Sciatic nerve (tissue), 2 donors: ENCODE data around the gene NTM. TPM values are rescaled to one million over a fixed set of nuclear protein-coding genes. Genes with fewer than 3 reads are reported as not detected.

Experiments
- ATAC-seq: fragments of 200-7000 bp; cut with Tn5 transposase; one replicate; pipeline ENCODE4 v1.9.1; 2020; ENCODE audit warnings: mild to moderate bottlenecking, moderate library complexity
- DNase-seq: peaks from one replicate; pipeline ENCODE4 v3.0.0-alpha.2; 2020; ENCODE audit warnings: low spot score
- intact Hi-C: fragments of 100-400 bp; cut with DNase I; formaldehyde crosslinking; loops from one replicate; pipeline ENCODE4 v1.14.2; 2022
- total RNA-seq: library from RNA; stranded (reverse); fragmentation: NEBNext Ultra II Directional; extraction: Animal tissue kit (Norgen Biotek cat#: 25700); gene quantifications from one replicate; pipeline ENCODE4 v1.2.1, GENCODE V29; 2021
- donor health status: DM: no; HTN: no; CAD: no.
- donor health status: DM: no; HTN: no; CAD: no.

Gene NTM
- total RNA-seq, 1 donor from 2014 or later, result 19.5 TPM

DNA sequence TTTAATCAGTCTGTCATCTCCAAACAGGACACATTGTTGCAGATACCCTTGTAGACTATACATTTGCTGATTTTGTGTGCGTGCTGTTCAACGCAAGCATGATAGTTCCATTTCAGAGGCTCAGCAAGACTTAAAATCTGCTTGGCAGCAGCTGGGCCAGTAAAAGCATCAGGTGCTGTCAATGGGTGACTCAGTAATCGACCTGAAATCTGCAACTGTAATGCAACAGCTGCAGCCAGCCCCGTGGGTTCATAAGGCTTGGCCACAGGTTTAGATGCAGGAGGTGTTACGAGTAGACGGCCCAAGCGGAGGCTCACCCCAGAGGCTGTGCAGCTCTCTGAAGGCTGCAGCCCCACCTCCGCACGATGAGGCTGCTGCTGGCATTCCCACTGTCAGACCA is 84.6 kb downstream of the NTM start:
- intact Hi-C loops, result no loop called here
- ATAC-seq (no peak), DNase-seq (no peak)

- DNase-seq (no peak), ATAC-seq (no peak)
- intact Hi-C loops, result no loop called here
These were observed 85.7 kb downstream of the NTM start for GRCh38 chr11:131455843-131456704.

- intact Hi-C loops, result no loop called here
- DNase-seq (no peak), ATAC-seq (no peak)
These were observed 86.7 kb downstream of the NTM start for GRCh38 chr11:131457163-131457562.

DNA sequence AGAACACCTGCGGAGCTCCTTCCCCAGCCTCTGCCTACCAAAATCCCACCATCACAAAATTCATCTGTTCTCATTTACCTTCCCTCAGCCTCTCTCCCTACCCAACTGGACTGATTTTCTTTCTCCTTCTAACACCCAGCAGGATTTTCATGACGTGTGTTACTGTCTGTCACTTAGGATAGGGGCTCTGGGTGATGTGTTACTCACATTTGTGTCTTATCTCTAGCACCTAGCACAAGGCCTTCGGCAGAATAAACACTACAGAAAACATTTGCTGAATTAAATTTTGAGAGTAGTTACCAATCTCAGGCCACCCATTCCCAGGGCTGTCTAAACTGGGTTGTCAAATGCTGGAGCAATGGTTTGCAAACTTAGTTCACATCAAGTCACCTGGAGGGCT is 88.0 kb downstream of the NTM start:
- intact Hi-C loops, result no loop called here
- DNase-seq, result no peak

GRCh38 chr11:131460931-131461330 is 90.5 kb downstream of the NTM start:
- no peak for DNase-seq
- intact Hi-C loops, result no loop called here
- no peak for ATAC-seq

More for the DNA sequence above, 88.0 kb downstream of the NTM start:
- no peak for ATAC-seq

DNA sequence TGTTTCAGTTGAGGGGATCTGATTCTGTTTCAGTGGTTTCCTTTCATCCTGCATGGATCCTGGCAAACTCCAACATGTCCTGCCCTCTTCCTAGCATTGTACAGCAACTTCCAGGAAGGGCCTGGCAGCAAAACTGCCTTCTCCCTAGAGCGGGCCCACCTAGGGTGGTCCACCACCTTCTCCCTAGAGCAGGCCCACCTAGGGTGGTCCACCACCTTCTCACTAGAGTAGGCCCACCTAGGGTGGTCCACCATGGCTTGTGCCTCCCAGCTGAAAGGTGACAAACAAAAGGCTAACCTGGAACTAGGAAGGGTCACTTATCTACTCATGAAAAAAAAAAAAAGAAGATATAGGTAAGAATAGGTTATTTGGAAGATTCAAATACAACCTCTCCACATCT is 92.2 kb downstream of the NTM start:
- ATAC-seq (no peak), DNase-seq (no peak)
- intact Hi-C loops, result no loop called here

DNA sequence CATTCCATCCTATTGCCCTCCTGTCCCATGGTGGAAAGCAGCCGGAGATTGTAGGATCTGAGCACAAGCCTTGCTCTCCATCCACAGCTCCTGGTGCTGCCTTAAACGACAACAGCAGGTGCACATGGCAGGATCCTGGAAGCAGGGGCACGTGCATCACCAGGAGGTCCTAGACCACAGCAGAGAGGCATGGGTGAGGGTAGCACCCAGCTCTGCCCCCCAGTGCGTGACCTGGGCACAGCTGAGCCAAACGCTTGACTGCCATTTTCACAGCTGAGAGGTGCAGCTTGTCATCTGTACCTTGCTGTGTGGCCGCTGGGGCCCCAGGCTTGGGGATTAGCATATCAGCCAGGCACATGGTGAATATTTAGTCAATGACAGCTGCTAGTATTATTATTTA is 92.7 kb downstream of the NTM start:
- DNase-seq (no peak), ATAC-seq (no peak)
- intact Hi-C loops, result no loop called here

DNA sequence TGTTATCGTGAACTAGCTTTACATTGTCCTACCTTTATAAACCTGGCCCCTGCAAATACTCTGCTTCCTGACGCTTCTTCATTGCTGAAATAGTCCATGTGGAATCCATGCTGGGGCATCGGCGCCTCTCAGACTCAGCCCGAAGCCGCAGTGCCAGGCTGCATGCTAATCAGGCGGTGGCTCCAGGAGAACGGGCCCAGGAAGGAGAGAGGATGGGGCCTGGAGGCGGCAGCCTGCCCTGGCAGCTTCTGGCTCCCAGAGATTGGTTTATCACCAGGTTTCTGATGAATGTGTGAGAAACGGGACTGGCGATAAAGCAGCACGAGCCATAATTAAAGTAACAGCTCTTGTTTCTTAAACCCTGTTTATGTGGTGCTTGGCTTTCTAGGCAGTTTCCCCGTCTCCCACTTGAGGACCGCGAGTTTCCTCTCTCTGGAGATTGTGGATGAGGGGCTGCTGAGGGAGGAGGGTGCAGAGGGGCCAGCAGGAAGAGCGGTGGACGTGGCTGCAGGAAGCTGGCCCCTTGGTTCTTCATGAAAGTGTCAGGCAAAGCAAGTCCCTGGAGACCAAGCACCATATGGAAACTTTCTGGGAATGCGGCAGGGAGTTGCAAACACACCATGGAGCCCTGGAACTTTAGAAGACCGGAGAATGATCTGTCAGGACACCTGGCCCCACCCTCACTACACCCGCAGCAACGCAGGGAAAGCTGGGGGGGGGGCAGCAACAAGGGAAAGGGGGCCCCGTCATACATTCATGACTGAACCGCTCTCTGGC is 93.4 kb downstream of the NTM start:
- no peak for ATAC-seq
- DNase-seq, result no peak
- intact Hi-C loops, result no loop called here

DNA sequence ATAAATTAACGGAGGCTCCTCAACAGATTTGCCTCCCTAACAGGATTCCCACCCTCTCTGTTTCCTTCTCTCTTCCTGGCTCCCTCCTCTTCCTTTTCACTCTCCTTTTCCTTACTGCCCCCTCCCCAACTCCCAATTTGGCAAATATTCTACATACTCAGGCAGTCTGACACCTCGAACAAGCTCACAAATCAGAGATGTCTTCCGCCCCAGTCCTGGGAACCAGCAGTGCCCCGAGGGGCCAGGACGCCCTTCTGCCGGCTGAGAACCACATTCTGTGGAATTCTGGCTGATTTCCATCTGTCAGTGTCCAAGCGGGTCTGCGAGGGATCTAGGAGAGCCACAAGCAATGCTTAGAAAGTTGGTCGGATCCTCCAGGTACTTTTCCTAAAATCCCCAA is 94.0 kb downstream of the NTM start:
- ATAC-seq (no peak), DNase-seq (no peak)
- intact Hi-C loops, result no loop called here

DNA sequence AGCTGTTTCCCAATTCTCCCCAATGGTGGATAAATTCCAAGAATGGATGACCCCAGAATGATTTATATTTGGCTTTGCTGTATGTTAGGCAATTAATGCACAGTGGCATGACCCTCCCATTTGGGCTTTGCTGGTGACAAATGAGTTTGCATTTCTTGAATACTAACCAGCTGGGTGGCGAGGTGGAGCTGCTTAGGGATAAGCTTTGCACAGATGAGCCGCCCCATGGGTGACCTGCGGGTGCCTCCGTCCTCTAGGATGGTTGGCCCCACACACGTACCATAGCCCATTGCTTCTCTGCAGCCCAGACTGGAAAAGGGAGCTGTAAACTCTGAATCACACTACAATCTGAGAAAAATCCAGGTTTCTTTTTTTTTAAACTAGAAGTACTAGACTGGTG is 94.6 kb downstream of the NTM start:
- ATAC-seq (no peak), DNase-seq (no peak)
- intact Hi-C loops, result no loop called here

DNA sequence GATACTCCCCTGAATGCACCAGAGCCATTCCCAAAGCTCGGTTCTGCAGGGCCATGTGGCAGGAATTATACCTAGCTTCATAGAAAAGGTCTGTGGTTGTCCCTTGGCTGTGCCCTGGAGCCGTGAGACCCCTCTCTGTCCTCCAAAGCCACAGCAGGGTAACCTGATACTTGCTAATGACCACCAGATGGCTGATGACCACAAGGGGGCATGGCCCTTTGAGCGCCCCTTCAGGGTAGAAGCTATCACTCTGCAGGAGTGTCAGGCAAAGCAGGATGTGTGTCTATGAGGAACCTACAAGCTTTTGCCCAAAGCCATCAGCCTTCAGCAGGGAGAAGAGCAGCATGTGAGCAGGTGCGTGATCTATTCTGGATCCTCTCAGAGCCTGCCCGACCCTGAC is 95.3 kb downstream of the NTM start:
- intact Hi-C loops, result no loop called here
- DNase-seq (no peak), ATAC-seq (no peak)

DNA sequence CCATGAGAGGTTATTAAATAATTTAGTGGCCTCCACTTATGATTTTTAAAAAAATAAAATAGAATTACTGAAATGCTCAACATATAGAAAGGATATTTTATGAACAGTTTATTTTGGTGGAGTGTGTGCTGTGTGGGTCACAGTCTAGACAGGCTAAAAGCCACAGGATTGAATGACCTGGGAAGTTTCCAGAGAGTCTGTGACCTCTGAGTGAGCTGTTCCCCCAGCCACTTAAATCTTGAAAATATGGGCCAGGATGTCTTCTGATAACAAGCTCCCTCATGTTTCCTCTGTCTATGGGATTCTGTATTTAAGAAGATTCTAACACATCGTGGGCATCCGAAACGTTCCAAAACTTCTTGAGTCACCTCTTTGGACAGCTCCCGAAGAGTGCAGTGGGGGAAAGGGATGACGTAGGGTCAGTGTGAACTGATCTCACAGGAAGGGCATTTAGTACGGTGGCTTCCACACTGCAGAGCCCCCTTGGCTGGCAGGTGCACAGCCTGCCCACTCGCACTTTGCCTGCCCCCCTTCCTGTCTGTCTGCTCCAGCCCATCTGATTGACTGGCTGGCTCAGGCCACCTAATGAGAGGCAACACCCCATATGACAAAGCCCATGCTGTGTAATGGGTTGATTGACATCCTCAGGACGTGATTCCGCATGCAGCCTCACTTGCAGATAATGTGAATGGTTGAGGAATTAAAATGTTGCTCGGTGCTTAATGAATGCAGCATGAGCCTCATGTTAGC is 97.4 kb downstream of the NTM start:
- no peak for DNase-seq
- intact Hi-C loops, result no loop called here
- ATAC-seq, result no peak

- no peak for ATAC-seq
These were observed 98.2 kb downstream of the NTM start for GRCh38 chr11:131468565-131468964.

DNA sequence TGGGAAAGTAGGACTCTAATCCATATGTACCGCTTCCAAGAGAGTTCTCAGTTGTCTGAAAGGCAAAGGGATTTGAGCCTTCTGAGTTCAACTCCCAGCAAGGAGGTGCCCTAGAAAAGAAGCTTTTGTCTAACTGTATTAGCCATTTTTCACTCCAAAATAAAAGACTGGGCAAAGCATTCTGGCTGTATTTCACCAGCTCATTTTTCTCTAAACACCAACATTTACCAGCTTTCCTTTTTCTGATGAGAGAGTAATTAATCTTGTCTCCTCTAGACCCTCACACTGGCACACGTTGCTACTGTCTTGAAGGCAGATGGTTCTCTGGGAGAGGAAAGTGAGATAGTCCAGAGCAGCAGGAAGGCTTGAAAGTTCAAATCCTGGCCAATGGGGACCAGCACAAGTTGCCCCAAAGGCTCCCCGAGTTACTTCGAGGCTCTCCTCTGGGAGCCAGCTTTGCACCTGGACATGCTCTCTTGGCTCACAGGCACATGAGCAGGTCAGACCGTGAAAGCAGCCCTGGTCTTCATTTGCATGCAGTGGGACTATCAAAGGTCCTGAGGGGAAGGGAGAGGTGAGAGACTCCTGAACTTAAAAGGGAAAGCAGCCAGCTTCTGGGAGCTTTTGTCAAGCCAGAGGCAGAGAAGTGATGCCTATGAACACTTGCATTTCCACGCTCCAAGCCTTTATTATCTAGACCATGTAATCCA is 100.0 kb downstream of the NTM start:
- ATAC-seq, result no peak
- intact Hi-C loops, result no loop called here
- DNase-seq, result no peak

More at GRCh38 chr11:131468565-131468964, 98.2 kb downstream of the NTM start:
- DNase-seq, result no peak
- intact Hi-C loops, result no loop called here

GRCh38 chr11:131471976-131472375 is 101.6 kb downstream of the NTM start:
- intact Hi-C loops, result no loop called here
- DNase-seq, result no peak
- ATAC-seq, result no peak

GRCh38 chr11:131474947-131475346 is 104.5 kb downstream of the NTM start:
- DNase-seq, result no peak
- ATAC-seq, result no peak
- intact Hi-C loops, result no loop called here

GRCh38 chr11:131476266-131476665 is 105.9 kb downstream of the NTM start:
- DNase-seq (no peak), ATAC-seq (no peak)
- intact Hi-C loops, result no loop called here

DNA sequence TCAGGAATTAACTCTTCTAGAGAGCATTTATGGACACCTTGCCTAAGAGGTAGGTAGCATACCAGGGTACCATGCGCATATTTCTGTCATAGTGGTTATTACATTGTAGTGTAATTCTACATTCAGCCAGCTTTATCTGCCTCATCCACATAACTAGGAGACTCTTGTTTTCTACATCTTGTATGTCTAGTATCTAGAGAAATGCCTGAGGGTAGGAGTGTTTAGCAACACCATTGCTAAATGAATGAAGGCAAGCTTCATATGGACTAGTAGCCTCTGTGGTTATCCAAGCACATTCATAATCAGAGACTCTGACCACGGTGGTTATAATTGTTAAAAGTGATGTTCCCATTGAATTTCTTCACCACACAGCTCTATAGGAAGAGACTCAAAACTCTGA is 107.9 kb downstream of the NTM start:
- no peak for ATAC-seq
- no peak for DNase-seq
- intact Hi-C loops, result no loop called here

DNA sequence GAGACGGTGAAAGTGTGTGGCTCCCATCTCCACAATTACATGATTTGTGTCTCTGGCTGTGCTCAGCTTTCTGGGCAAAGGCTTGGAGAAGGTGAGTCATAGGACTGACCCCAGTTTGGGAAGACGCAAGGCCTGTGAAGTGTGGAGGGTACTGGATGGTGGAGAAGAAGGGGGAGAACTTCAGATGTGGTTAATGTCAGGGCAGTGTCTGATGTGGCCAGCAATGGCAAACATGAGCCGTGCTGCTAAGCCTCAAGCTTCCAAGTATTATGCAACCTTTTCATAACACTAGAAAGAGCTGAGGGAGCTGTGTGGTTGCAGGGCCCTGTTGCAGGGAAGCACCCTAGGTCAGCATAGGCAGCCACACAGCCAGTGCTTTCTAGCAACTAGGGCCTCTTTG is 110.9 kb downstream of the NTM start:
- intact Hi-C loops, result no loop called here
- peak; percentile 86 for ATAC-seq
- no peak for DNase-seq
